ENCODE results near the gene MXRA5.
"Not testable (repeated sequence)": the region's sequence is repeated elsewhere in the genome, so short reads cannot be mapped to it uniquely, and the experiment has no call there.

The MXRA5 gene

DNA sequence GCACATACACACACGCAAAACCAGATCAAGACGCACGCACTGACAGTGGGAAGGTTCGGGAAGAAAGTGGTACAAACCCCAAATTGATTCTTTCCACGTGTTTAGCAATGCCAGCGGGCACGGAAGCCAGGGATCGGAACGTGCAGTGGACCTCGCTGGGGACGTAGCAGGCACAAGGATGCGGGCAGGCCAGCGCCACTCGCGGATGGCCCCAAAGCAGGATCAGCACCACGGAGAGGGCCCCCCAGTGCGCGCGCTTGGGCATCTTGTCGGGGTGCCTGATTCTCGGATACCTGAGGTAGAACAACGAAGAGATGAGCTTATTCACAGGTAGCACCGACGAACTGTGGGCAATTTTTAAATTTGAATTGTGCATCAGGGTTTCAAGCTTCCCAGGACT, 2.9 kb downstream of the MXRA5 start:
- not testable (repeated sequence) for DNase-seq (ENCODE audit: low spot score)

DNA sequence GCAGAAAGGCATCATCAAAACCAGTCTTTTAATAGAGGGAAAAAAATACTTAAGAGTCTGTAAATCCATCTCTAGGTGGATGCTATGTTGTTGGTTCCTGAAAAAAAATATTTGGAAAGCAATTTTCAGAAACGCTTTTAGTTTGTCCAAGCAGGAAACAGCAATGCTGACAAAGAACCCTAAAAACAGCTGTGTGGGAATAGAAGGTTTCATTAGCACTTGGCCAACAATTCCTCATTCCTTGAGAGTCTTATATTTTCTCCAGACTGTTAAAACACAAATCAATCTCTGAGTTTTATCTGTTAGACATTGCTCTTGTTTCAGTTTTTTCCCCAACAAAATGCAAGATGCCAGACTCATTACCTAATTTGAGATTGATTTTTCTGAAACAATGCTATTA, 6.4 kb downstream of the MXRA5 start:
- no peak for DNase-seq (ENCODE audit: low spot score)

DNA sequence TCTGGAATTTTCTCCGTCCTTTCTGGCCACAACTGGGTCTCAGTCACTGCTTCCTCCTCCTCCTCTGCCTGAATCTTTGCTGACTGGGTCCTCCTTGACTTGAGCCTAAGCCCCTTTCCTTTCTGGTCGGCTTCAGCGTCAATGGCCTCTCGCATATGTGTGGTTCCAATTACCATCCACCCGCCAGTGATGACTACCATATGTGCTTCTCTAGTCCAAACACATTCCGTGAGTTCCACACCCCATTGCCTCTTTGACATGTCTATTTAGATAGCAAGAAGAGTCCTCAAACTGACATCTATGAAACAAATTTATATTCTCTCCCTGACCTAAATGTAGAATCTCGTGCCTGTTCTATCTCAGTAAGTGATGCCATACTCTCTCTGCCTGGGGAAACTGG, 19.8 kb downstream of the MXRA5 start:
- no peak for DNase-seq (ENCODE audit: low spot score)

DNA sequence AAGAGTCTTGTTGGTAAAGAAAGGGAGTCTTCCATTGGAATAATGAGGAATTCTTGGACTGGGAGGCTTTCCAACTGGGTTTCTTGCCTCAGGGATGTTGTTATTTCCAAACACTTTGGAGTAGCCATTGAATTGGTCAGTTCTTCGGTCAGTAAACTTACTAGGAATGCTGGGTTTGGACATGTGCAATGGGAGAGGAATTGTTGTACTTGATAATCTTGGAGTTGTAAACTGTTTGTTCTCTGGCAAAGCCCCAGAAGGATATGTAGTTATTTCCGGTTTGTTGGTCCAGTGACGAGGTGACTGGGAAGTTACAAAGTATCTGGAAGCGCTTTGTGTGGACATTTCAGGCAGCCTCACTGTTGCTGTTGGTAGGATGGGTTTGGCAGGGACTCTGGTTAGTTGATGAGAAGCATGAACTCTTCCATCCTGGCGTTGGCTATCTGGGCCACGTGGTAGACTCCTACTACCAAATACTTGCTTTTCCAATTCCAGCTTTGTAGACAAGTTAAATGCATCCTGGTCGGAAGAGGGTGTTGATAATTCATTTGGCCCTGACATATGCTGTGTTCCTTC, 25.9 kb downstream of the MXRA5 start:
- DNase-seq (ENCODE audit: low spot score): no peak

DNA sequence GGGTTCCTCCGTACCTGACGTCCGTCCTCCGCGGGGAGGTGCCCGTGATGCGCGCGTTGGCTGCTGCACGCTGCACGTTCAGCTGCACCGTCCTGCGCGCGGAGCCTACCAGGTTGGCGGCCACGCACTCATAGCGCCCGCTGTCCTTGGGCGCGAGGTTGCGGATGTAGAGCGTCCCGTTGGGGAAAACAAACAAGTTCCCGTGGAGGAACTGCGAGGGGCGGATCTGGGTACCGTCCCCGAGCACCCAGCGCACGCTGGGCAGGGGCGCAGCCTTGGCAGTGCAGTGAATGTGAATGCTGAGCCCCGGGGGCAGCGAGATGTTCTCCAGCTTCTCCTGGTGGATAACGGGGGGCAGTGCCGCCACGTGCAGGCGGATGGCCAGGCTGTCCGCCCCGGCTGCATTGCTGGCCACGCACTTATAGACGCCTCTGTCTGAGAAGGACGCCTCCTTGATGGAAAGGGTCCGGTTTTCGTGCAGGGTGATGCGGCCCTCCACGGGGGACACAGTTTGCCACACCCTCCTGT, 29.2 kb downstream of the MXRA5 start:
- no peak for DNase-seq (ENCODE audit: low spot score)

DNA sequence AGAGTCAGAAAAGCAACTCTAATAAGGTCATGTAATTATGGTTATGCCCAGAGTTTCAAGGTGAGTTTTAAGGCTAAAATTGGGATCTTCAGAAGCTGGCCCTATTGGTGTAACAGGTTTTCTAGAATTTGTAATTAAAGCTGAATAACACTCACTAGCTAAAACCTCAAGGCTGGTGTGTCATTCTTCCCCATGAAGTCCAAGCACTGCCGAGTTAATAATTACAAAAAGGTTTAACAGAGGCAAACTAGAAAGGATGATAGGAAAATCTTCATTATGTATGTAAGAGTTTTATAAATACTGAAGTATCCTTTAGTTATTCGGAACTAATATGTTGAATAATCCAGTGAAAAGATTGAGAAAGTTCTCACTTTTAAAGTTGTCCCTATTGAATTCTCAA, 34.3 kb downstream of the MXRA5 start:
- DNase-seq (ENCODE audit: low spot score): no peak

DNA sequence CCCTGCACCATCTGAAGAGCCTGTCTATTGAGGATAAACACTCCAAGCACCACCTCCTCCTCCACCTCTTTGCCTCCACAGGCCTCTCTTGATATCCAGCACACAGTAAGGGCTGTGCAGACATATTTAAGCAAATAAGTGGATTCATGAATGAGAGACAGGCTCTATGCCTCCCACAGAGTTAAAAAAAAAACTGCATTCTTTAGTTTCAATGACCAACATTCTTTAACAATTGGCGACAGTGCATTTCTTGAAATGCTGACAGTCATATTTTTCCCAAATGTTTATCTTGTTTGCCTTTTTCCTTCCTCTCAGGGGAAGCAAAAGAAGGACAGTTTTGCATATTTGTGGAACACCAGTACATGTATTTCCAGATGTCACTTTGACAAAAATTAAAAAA, 38.6 kb downstream of the MXRA5 start:
- no peak for DNase-seq (ENCODE audit: low spot score)

DNA sequence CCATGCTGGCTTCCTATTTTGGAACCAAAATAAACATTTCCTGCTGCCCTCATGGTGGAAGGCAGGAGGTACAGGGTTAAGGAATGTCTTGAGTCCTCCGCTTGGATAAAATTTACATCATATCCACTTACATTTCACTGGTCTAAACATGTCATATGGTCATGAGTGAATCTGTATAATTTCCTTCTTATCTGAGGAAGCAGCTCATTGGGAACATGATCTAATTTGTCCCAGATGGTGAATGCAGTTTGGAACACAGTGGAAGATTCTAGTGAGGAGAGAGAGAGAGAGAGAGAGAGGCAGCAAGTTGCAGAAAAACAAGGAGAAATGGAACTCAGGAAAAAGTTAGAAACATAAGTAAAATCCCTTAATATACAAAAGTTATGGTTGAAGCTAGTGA, 46.8 kb downstream of the MXRA5 start:
- no peak for DNase-seq (ENCODE audit: low spot score)

DNA sequence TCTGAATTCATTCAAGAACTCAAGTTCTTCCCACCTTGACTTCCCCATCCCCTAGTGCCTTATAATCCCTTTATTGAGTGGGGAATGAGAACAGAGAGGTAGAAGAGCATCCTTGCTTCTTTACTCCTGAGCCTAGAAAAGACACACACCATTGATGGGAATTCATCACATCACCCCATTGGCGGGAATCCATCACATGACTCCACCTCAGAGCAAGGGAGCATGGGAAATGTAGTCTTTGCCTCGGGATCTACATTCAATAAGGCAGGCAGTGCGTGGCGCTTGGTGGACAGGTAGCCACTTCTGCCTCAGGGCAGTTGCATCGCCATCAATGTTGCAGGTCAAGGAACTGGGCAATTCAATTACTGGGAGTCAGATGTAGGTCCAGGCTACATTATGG, 50.7 kb downstream of the MXRA5 start:
- no peak for DNase-seq (ENCODE audit: low spot score)

DNA sequence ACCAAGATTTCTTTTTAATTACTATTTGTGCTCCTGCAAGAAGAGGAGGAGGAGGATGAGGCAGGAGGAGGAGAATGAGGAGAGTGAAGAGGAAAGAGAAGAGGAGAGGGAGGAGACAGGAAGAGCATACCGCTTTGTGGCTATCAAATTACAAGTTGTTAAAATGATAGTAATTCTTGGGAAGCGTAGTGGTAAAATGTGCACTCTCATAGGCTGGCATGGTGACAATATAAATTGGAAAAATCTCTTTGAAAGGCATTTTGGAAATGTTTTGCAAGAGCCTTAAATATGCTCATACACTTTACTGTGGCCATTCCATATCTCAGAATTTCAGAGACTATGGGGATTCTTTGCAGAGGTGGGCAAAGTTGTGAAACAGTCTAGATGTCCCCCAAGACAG, 53.2 kb downstream of the MXRA5 start:
- DNase-seq (ENCODE audit: low spot score): no peak

DNA sequence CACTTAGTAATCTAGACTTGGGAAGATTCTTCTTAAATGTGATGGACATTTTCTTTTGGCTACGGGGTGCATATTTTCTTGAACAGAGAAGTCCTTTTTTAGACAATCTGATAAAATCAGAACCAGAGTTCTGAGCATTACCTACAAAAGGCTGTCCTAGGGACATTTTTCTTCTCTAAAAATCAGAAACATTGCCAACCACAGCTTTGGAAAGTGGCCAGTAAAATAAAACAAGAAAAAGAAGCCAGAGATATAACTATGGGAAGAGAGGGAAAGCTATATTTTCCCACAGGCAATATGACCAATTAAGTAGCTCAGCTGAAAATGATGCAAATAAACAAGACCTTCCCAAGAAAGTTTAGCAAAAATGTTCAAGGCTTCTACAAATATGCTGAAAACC, 55.9 kb downstream of the MXRA5 start:
- no peak for DNase-seq (ENCODE audit: low spot score)

DNA sequence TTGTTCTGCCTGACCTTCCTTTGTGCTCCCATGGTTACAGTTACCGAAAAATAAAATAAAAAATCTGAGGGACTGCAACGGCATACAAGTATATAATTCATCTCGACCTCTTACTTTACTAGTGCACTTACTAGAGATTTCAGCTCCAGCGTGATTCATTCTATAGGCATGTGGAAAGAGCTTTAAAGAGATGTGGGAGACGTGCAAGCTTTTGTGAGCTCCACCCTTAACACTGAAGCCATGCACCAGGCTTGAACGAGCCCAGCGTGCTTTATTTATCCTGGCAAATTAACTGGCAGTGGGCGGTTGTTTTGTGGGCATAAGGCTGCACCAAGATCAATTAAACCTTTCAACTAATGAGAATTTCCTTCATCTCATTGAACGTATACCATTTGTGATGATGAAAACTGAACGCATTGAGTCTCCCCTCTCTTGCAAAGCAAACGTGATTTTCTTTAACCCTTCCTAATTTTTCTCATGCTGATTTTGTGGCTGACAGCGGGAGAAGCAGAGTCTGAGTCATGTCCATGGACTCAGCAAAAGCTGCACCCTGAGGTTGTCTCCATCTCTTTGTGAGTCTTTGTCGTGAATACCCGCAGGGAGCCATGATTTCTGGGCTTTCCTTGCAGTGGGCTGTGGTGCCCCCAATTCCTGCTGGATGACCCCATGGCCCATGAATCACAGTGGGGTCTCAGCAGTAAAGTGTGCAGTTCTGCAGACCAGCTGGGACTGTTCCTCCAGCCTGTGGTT, 60.1 kb downstream of the MXRA5 start:
- no peak for DNase-seq (ENCODE audit: low spot score)

DNA sequence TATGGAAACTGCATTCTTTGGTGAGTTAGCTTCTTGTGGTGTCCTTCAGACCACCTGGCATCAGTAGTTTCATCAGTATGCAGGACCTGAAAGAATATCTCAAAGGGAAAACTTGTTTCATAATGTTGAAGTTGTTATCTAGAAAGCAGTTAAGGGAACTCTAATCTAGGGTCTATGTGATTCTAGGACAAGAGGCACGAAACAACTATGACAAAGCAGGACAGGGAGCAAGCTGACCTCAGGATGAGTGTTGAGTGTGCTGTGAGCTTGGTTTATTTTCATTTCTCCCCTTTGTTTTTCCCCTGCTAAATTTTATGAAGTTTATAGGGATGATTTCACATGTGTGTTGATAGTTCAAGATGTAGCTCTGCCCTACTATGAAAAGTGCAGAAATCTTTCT, 65.7 kb downstream of the MXRA5 start:
- no peak for DNase-seq (ENCODE audit: low spot score)

DNA sequence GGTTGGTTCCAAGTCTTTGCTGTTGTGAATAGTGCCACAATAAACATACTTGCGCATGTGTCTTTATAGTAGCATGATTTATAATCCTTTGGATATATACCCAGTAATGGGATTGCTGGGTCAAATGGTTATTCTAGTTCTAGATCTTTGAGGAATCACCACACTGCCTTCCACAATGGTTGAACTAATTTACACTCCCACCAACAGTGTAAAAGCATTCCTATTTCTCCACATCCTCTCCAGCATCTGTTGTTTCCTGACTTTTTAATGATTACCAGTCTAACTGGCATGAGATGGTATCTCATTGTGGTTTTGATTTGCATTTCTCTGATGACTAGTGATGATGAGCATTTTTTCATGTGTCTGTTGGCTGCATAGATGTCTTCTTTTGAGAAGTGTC, 72.8 kb downstream of the MXRA5 start:
- DNase-seq (ENCODE audit: low spot score): not testable (repeated sequence)

DNA sequence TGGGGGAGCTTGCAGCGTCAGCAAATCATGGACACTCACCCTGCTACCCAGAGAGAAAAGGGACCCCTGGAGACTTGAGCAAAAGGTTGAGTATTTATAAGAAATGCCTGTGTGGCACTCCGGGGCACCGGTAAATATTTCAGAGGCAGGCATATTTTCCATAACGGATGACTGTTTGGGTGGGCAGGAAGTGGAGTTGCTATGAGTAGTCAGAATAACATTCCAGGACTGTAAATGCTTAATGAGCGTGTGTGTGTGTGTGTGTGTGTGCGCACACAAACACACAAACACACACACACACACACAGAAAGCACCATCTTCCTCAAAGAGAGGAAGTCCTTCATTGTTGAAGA, 74.6 kb downstream of the MXRA5 start:
- no peak for DNase-seq (ENCODE audit: low spot score)

DNA sequence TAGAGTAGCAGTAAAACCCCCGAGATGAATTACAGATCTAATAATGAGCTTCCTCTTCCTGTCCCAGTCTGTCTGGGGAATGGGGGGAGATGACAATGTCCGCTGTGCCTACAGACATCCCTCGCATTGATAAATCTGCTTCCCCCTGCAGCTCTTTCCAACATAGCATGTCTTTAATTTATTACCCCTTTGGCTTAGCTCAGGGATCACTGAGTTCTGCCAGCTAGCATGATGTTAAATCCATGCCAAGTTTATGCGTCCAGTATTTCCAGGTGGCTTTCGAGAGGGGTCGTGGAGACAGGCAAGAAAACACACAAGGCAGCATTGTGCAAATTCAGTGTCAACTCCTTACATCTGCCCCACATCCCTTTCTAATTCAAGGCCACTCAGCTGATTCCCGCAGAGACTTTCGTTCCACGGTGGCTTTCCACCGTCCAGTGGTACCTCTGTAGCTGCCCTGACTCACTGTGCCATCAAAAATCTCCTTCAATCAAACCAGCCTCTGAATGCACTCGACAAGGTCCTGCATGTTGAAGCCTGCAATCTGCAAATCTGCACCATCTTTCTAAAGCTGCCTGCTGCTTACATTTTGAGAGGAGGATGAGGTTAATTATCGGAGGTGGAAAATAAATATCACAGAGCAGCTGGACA, 75.1 kb downstream of the MXRA5 start:
- no peak for DNase-seq (ENCODE audit: low spot score)

DNA sequence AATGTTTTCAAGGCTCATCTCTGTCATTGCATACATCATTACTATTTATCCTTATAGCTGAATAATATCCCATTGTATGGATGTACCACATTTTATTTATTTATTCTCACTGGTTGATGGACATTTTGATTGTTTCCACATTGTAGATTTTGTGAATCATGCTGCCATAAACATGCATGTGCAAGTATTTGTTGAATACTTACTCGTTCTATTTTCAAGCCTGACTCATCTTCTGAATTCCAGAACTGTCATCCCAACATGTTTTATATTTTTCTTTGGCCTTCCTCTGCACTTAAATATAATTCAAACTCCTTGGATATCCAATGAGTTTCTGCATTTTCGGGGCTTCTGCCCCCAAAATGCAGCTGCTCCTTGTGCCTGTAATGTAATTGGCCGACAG, 77.6 kb downstream of the MXRA5 start:
- DNase-seq (ENCODE audit: low spot score): no peak

DNA sequence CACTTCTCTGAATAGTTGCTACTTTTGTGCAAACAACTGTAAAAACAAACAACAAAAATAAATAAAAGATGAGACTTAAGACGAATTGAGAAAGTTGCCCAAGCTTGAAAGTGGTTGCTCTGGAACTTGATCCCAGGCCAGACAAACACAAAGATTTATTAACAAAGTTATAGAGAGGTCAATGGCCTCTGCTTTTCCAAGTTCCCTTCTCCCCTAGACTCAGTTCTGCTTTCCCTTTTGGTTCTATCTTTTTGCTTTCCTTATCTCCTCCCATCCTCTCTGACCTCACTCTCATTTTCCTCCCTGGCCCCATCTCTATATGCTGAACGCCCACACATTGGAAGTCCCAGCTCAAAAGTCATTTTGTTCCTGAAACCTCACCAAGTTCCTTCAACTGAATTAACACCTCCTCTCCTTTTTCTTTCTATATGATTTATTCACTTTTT, 82.7 kb downstream of the MXRA5 start:
- DNase-seq (ENCODE audit: low spot score): no peak

DNA sequence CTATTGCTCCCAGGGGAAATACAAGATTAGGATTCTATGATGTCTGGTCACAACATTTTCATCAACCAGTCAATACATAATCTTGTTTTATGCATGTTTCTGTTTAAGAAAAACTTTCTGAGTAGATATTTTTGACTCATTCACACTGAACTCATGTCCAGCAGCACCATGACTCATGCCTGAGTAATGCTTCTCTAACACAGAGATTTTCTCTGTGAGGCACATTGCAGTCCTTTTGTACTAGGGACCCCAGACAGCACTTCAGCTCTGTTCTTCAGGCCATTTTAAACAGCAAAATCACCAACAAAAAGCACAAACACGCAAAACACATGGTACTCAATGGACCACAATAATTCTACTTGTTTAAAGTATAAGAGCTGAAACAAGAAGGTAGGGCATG, 83.6 kb downstream of the MXRA5 start:
- DNase-seq (ENCODE audit: low spot score): no peak

Measured in germinal center (tissue), 1 donor.